Activated CD8-positive, alpha-beta memory T cell treated with anti-CD3 and anti-CD28 coated beads, Interleukin-2, amount 50 U/mL, for 4 hours (primary cell): Measurements from ENCODE around the gene FAP.

Experiments used
- DNase-seq: peaks from one replicate; pipeline ENCODE4 v3.0.0-alpha.2; 2020

Gene FAP

DNA sequence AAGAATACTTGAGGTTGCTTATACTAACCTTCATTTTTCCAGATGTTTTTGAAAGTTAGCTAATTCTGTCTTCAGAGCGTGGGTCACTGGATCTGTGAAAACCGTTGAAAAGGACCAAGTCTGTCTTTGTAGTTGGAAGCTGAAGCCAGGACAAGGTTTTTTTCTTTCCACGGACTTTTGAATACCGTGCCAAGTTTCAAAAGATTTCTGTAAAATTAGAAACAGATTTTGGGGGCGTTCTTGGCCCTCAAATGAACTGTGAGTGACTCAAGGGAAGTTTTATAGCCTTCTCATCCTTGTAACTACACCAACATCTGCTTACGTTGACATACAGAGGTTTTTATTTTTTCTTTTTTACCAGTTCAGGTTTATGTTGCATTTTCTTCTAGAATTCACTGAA lies at the start of gene FAP:
FAP (minus strand) TSS at position 152 of the 400 bp plus-strand sequence; CDS start at position 34, 118 bp downstream.
- DNase-seq: no peak

GRCh38 chr2:162291748-162292147 lies 48.5 kb upstream of the FAP start:
- no peak for DNase-seq

GRCh38 chr2:162282765-162283425 lies 39.6 kb upstream of the FAP start:
- no peak for DNase-seq

DNA sequence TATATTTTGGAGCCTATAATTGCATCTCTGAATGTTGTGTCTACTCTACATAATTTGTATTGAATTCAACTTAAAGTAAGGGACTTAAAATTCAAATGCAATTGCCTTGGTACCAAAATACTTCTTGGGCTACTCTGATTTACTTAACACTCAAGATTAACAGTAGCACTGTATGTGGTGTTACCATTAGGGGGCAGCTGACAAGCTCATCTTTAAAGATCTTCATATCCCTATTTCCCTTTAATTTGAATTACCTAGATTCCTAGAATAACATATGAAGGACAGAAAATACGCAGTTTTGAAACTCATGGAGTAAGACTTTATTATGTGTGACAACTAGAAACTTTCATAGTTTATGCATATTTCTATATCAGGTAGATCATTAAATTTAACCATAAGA lies 37.4 kb upstream of the FAP start:
- DNase-seq: no peak

GRCh38 chr2:162277381-162277780 lies 34.1 kb upstream of the FAP start:
- DNase-seq: no peak

DNA sequence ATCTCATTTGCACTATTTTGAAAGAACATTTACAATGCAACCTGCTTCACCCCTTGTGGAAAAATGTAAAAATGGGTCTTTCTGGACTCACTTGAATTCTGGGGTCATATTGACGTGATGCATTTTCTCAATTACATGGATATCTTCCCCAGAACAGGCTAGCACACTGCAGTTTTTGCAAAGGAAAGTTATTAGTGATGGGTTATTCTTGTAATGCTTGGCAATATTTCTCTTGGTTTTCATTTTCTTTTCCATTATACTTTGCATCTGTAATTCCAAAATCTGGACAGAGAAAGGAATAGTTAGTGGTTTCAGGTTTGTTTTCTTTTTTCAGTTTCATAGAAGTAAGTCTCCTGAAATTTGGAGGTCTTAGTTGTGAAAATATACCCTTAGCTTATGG lies 24.8 kb upstream of the FAP start:
- no peak for DNase-seq

- DNase-seq: no peak
Measured at GRCh38 chr2:162267496-162267895, 24.3 kb upstream of the FAP start.

DNA sequence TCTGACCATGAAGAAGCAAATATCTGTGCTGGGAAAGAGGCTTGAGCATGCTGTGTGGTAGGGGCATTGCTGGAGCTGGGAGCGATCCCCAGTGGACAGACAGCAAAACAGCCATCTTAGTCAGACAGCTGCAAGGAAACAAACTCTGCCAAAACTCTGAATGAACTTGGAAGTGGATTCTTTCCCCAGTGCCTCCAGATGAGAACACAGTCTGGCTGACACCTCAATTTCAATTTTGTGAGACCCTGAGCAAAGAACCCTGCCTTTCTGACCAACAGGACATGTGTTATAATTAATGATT lies 23.2 kb upstream of the FAP start:
- no peak for DNase-seq

DNA sequence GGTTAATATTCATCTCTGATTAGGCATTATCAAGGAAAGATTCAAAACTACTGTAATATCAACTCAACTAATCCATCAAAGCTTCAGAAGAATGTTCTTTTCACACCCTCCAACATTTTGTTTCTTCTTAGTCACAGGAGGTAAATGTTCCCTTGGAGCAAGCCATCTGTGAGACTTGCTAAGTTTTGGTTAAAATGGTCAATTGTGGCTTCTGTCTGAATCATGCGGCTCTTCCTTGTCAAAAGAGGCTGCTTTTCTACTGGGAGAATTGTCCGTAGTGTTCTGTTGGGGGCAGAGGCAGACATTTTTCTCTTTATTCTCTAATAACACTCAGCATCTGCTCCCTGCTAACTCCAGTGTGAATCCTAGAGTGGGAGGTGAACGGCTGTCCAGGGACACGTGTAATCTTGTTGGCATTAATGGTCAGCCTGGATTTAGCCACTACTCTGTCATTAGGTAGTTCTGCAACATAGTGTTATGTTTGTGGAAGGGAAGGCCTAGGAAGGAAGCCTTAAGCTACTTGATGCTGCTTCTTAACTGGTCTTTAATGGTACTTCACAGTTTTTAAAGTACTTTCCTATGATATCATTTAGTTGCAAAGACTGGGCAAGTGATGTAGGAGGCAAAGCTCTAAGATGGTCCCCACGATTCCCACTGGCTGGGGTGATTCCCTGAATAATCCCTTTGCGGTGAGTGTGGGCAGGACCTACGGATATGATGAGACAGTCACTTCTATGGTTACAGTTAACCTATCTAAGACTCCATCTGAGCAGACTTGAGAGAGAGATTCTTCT lies 22.6 kb upstream of the FAP start:
- no peak for DNase-seq

GRCh38 chr2:162261032-162261945 lies 18.0 kb upstream of the FAP start:
- DNase-seq: no peak

DNA sequence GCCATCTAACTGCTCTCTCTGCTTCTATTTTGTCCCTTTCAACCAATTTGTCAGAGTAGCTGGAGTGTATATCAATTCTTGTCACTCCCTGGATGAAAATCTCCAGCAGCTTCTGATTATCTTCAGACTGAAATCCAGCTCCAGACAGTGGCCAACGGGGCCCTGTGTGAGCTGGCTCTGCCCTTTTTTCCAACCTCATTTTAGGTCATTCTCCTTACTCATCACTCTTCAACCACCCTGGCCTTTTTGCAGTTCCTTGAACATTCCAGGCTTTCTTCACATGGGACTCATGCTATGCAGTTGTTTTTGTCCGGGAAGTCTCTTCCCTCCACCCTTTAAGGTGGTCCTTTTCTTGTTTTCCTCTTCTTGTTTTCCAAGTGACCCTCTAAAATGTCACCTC lies 15.4 kb upstream of the FAP start:
- no peak for DNase-seq

- no peak for DNase-seq
Measured at GRCh38 chr2:162258169-162258568, 14.9 kb upstream of the FAP start.

DNA sequence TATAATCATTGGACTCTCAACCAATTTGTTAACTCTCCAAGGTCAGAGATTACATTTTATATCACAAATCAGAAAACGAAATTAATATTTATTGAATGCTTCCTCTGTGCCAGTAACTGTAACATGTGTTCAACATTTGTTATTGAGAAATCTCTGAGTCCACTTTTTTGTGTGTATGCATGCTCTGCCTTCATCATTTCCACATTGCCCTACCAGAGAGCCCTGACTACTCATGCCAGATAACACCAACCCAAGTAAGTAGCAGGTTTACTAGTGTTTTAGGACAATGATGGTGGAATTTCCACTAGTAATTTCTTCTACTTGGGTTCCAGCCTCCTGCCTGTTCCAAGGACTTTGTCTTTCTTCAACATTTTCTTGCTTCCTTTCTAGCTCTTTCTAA lies 14.2 kb upstream of the FAP start:
- no peak for DNase-seq

- DNase-seq: no peak
Measured at GRCh38 chr2:162256591-162256991, 13.3 kb upstream of the FAP start.

- DNase-seq: no peak
Measured at GRCh38 chr2:162254236-162254871, 11.1 kb upstream of the FAP start.

DNA sequence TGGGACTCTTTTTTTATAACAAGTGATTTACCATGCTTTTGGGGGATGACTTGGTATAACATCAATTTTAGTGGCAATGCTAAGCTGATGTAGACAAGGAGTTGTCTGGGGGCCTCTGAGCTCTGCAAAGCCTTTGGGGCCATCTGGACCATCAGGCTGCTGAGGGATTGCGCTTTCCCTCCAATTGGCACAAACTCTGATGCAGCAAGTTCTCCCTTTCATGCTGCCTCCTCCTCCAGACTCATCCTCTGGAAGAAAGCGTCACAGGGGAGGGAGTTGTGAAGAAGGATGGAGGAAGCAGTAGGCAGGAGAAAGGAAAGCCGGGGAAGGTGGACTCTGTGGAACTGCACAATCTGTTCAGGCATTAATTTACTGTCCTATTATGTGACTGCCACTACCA lies 10.2 kb upstream of the FAP start:
- no peak for DNase-seq

GRCh38 chr2:162252153-162252552 lies 8.9 kb upstream of the FAP start:
- no peak for DNase-seq

GRCh38 chr2:162245781-162246180 lies 2.5 kb upstream of the FAP start:
- DNase-seq: no peak

- DNase-seq: no peak
Measured at GRCh38 chr2:162245061-162245460, 1.8 kb upstream of the FAP start.

- no peak for DNase-seq
Measured at GRCh38 chr2:162244541-162245031, 1.3 kb upstream of the FAP start.

GRCh38 chr2:162243715-162244114 lies 470 bp upstream of the FAP start:
- DNase-seq: no peak

DNA sequence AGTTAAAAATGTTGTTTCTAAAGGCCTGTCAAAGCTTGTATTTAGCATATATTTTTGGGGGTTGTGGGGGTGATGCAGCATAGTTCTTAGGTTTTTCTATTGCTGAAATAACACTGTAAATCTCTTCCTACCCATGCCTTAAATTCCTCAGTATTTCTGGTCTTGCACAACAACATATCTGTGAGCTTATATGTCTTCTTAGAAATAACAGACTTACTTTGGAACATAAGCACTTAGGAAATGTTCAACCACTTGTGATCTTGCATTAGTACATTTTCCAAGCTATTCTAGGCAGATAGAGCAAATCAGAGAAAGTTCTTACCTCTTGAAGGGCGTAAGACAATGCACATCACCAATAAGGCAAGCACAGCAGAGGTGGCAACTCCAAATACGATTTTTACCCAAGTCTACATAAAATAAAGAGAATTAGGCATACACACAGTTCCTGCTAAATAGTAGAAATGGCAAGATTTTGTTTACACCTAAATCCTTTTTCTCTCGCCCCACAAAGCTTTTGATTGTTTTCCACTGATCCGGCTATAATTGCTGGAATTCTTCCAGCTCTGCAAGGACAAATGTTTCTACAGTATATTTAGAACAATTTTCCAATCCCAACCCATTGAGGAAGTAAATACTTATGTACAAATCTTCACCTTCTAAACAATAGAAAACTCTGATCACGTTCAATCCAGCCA lies 512 bp downstream of the FAP start:
- DNase-seq: no peak
